ENCODE measurements around the gene SYT17. TPM values are rescaled to one million over a fixed set of nuclear protein-coding genes. Genes with fewer than 3 reads are reported as not detected.

SYT17 gene
- total RNA-seq, 2 experiments from 2014 or later, result not detected

DNA sequence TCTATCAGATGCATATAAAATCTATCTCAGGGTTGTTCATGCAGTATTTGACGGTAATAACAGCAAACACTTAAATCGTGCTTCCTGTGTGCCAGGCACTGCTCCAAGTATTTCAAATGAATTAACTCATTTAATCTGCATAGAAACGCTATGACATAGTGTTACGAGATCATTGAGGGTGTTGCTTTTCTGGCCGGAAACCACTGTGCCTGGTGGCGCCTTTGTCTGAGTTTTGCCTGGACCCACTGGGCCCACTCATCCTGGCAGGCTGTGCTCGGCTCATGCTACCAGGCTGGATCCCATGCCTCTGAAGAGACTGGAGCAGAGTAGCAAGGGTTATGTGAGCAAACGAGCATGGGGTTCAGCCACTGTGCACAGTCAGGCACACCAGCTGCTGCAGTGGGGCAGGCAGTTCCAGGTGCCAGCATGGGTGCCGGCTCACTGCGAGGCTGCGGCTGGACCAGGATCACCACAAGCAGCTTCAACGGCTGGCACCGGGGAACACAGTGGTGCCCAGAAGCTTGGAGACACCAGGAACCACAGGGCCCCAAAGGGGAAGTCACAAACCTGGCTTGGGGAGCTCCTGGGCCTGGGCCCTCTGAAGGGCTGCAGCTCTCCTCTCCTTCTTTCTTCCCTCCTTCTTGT, 71.6 kb downstream of the SYT17 start:
- ChIA-PET CTCF (no interaction called here), POLR2A (no interaction called here)

DNA sequence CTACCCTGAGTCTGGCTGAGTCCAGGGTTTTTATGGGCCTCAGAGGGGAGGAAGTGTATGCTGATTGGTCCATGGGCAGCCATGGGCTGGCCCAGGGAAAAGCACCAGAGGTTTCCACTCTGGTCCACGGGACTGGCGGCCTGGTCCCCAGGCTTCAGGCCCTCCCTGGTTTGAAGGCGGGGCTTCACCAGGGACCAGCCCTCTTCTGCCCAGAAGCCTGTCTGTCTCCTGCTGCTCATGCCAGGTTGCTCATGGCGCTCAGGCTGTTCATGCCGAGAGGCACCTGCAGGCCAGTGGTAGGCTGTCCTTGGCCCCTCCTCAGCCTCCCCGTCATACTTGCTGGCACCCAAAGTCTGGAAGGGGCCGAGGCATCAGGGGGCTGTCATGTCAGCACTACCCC, 72.5 kb downstream of the SYT17 start:
- POLR2A ChIA-PET, result no interaction called here
- CTCF ChIA-PET, result no interaction called here

DNA sequence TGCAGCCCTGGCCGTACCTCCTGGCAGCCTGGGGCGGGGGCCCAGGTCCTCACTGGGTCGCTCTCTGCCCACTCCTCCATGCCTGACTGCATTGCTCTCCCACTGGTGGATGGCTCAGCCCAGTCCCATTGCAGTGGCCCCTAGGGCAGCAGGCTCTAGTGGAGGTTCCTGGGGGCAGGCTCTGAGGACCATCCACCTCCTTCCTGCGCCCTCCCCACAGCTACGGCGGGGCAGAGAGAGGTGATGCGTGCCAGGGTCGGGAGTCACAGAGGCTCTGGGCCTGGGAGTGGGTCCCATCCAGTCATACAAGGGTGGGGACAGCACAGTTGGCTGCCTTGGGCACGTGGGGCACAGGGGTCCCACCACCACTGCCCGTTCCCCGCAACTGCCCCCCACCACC, 73.5 kb downstream of the SYT17 start:
- CTCF ChIA-PET, result no interaction called here
- POLR2A ChIA-PET, result no interaction called here

DNA sequence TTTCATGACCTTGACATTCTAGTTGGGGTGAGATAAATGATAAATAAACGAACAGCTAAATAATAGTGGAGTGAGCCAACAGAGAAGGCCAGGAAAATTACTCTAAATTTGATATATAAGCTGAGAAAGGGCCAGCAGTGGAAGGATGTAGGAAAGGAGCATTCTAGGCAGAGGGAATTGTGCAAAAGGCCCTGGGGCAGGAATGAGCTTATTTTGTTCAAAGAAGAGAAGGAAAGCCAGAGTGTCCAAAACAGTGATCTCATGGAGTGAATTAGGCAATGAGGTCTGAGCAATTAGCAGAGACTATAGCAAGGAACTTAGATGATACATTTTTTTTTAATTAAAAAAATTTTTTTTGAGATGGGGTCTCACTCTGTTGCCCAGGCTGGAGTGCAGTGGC, 74.1 kb downstream of the SYT17 start:
- POLR2A ChIA-PET, result no interaction called here
- CTCF ChIA-PET, result no interaction called here

DNA sequence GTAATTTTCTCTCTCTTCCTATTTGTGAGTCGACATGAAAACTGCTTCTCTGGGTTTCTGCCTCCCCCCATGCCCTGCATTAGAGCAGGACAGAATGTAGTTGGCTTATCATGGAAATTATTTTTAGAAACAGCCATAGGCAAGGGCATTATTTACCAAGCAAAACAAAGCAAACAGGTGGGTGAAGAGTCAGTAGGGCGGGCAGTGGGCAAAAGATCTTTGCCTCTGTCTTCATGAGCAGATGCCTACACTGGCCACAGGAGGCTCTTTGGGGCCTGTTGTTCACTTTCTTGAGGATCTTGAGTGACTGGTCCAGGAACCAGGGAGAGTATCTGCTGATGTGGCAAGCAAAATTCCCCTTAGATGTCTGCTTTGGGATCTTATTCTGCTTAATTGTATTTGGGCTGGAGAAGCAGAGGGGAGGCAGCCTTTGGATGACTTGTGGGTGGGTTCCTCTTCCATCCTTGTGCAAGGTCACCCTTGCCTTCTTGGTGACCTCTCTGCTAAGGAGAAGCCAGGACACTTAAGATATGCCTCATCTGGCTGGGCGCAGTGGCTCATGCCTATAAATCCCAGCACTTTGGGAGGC, 75.0 kb downstream of the SYT17 start:
- CTCF ChIA-PET, result no interaction called here
- POLR2A ChIA-PET, result no interaction called here

DNA sequence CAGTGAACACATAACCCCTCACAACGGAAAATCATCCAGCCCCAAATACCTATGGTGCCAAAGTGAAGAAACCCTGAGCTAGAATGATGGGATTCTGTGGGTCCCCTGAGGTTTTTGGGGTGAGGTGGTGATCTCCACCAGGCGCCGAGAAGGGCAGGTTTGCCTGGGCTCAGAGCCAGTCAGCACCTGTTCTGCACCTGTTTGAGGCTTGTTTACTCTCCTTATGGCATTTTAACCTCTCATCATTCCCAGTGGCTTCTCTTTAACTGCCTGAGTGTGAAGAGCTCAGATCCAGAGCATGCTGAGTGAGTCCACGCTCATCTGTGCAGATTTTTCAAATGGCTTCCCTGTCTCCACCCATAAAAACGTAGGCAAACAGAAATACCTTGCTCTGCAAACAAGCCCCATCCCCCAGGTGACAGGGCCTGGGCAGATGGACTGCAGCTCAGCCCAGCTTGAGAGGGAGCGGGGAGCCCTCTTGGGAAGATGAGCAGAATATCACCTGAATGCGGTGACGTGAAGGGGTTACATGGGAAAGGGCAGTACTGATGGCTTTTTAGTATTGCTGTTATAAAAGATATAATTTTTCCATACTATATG, 77.4 kb downstream of the SYT17 start:
- CTCF ChIA-PET, result interaction anchor here (0.6 kb wide), 1 partner anchor 17 kb away, joined by 3 read pairs; no protein-coding TSS in a partner anchor
- POLR2A ChIA-PET, result no interaction called here

DNA sequence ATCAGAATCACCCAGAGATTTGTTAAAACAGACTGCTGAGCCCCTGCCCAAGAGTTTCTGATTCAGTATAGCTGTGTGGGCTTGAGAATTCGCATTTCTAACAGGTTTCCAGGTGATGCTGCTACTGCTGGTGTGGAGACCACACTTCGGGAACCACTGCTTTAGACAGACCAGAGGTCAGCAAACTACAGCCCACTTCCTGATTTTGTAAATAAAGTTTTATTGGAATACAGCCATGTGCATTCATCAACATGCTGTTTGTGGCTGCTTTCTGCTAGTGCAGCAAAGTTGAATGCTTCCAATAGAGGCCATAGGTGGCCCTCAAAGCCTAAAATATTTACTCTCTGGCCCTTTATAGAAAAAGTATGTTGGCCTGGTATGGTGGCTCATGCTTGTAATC, 84.9 kb downstream of the SYT17 start:
- ChIA-PET CTCF (no interaction called here), POLR2A (no interaction called here)

DNA sequence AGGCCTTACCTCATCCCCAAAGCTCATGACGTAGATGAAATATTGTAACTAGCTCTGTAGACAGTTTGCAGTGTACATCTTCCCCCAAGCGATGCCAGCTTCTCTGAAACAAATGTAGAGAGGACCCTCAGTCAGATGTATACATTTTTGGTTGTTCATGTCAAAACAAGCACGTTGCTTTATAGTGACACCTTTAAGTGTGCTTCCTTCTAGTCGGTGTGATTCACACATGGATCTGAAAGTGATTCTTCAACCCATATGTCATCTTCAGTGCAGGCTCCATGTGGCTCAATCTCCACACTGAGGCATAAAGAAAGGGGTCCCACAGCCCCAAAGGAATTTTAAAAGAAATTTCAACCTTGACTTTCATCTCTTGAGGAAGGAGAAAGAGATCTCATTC, 86.6 kb downstream of the SYT17 start:
- POLR2A ChIA-PET, result no interaction called here
- CTCF ChIA-PET, result no interaction called here

DNA sequence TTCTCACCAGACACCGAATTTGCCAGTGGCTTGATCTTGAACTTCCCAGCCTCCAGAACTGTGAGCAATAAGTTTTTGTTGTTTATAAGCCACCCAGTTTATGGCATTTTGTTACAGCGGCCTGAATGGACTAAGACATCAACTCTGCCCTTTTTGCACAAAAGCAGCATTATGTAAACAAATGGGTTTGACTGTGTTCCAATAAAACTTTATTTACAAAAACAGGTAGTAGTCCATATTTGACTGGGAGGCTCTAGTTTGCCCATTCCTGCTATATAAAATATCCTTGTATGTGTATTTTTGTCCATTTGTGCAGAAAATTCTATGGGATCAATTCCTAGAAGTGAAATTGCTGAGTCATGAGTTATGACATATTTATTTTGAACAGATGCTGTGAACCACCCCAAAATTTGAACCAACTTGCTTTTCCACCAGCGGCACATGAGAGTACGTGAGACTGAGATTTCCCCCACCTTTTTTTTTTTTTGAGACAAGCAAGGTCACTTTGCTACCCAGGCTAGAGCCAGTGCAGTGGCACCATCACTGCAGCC, 96.2 kb downstream of the SYT17 start:
- POLR2A ChIA-PET, result no interaction called here
- CTCF ChIA-PET, result no interaction called here

DNA sequence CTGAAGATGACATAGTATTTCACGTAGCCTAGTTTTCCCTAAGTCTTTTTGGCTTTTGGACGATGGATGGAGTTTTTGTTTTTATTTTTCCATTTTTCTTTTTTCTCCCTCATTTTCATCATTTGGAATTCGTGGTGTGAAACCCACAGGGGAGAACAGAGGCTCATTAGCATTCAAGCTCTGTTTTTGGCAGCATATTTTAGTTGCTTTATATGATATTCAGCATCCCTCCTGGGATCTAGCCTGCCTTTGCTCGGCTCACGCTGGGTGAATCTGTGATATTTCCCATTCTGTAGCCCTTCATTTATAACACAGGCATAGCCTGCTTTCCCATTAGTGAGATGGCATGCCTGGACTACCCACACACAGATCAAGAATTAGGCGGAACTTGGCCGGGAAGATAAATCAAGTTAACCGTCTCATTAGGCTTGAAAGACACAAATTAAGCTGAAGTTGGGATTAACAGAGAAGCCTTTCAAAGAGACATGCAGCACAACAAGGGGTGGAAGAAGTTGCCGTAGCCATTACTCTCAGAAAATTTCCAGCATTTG, 97.4 kb downstream of the SYT17 start:
- ChIA-PET CTCF (no interaction called here), POLR2A (no interaction called here)

DNA sequence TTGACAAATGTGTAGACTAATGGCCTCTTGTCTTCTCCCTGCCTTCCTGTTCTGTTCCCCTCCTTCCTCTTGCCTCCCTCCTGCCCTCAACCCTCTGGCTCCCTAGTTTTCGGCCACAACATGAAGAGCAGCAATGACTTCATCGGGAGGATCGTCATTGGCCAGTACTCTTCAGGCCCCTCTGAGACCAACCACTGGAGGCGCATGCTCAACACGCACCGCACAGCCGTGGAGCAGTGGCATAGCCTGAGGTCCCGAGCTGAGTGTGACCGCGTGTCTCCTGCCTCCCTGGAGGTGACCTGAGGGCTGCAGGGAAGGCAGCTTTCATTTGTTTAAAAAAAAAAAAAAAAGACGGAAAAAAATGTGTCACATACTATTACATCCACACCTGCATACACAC, 98.7 kb downstream of the SYT17 start:
- ChIA-PET POLR2A (no interaction called here), CTCF (interaction anchor here (0.6 kb wide), 1 partner anchor 196 kb away, joined by 3 read pairs; no protein-coding TSS in a partner anchor)

DNA sequence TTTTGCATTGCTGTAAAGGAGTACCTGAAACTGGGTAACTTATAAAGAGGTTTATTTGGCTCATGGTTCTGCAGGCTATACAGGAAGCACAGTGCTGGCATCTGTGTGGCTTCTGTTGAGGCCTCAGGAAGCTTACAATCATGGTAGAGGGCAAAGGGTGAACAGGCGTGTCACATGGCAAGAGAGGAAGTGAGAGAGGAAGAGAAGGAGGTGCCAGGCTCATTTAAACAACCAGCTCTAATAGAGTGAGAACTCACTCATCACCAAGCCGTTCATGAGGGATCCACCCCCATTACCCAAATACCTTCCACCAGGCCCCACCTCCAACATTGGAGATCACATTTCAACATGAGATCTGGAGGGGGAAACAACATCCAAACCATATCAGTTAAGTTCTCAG, 101.1 kb downstream of the SYT17 start:
- ChIA-PET CTCF (no interaction called here), POLR2A (no interaction called here)

DNA sequence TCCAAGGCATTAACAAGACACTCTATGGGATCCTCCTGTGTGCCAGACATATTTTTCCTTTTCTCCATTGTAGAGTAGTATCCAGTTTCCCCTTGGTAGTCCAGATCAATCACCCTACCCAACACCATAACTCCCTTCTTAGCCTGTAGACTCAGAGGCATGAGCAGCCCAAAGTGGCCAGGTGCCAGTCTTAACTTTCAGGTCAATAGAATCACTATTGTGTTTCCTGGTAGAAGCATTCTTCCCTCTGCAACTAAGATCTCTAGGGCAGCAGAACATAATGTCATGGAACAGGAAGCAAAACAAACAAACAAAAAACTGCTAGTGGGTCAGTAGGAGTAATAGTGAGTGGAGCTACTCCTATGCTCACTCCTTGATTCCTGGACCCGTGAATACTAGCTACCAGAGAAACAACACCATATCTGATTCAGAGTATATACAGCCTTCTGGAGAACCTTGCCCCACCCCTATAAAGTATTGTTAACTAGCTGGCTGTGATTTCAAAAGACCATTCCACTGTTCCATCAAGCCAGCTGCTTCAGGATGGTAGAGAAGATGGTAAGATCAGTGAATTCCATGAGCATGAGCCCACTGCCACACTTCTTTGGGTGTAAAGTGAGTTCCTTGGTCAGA, 106.2 kb downstream of the SYT17 start:
- CTCF ChIA-PET, result no interaction called here
- POLR2A ChIA-PET, result no interaction called here

DNA sequence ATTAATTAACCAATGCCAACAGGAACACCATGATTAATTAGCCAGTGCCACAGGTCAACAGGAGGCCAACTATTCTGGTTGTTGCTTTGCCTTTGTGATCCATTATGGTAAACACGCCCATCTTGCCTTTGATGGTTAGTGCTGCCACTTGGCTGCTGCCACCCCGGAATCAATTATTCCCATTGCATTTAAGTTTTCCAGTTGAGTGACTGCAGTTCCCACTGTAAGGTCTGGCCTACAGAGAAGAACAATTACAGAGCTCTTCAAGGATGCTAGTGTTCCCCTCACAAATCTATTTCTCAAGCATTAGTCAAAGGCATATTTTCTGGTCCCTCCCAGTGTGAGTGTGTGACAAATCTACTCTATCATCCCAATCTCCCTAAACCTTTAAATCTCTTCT, 110.4 kb downstream of the SYT17 start:
- ChIA-PET POLR2A (no interaction called here), CTCF (interaction anchor here (0.7 kb wide), 1 partner anchor 21 kb away, joined by 3 read pairs; no protein-coding TSS in a partner anchor)

DNA sequence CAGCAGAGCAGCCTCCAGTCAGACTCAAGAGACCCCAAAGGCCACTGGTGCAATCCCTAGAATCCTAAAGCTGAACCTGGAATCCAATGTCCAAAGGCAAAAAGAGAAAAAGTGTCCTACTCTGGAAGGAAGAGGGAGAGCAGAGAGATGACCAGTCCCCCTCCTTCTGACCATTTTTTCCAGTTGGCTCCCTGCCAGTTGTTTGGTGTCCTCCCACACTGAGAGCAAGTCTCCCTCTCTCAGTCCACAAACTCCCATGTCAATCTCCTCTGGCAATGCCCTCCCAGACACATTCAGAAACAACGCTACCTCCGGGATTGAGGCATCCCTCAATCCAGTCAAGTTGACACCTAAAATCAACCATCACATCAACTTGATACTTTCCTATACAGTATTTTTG, 113.2 kb downstream of the SYT17 start:
- CTCF ChIA-PET, result no interaction called here
- POLR2A ChIA-PET, result no interaction called here

DNA sequence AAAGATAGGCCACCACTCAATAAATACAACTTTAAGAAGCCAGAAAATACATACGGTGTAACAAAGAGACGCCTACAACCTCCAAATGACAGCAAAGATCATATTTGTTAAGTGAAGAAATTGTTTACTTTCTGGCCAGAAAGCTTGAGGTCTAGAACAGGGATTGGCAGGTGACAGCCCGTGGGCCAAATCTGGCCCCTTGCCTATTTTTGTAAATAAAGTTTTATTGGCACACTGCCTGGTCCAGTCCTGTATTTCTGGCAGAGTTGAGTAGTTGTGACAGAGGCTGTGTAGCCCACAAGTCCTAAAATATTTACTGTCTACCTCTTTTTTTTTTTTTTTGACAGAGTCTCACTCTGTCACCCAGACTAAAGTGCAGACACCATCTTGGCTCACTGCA, 114.1 kb downstream of the SYT17 start:
- POLR2A ChIA-PET, result no interaction called here
- CTCF ChIA-PET, result no interaction called here

DNA sequence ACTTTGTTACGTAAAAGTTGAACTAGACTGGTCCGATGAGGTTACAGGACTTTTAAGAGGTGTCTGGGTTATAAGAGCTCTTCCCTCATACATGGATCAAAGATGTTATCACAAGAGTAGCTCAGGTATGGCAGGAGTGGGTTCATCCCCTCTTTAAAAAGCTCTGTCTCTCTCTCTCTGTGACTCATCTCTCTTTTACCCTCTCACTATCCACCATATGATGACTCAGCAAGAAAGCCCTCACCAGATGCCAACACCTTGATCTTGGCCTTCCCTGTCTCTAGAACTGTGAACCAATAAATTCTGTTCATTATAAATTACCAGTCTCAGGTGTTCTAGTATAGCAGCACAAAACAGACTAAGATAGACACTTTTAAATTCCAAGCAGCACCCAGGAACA, 115.6 kb downstream of the SYT17 start:
- CTCF ChIA-PET, result no interaction called here

DNA sequence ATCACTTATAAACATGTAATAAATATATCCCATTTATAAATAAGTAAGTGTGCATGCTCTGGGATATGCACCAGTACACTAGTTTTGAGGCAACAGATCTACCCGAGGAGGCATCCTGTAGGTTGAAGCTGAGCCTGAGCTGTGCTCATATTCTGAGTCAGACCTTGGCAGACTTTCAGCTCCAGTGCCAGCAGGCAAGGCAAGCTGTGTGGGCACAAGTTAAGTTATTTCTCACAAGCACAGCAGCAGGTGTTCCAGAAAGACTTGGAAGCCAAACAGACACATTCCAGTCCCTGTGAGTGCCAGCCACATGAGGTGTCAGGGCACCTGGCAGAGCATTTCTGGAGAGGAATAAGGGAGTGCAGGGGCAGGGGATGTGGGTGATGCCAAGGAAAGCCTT, 116.2 kb downstream of the SYT17 start:
- ChIA-PET CTCF (no interaction called here), POLR2A (no interaction called here)

More for the DNA sequence above, 115.6 kb downstream of the SYT17 start:
- POLR2A ChIA-PET, result no interaction called here

DNA sequence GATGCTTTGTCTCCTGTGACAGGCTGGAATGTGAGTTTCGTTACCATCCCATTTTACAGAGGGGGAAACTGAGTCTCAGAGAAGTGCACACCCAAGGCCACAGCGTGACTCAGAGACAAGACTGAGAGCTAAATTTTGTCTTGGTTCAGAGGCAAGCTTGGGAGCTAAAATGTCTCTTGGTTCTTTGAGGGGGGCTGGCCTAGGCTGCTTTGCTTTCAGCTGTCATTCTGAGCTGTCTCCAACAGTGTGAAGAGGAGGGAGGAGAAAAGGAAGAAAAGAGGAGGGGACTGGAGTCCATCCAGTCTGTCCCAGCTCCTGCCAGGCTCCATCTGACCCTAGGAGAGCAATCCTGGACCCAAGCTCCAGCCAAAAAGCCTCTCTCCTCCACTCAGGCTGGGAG, 117.4 kb downstream of the SYT17 start, which contains the start of gene CLEC19A:
TSS of gene CLEC19A (plus strand) at position 301 of the 400 bp plus-strand sequence. CDS start 121 bp downstream, outside the sequence.
- POLR2A ChIA-PET, result no interaction called here
- CTCF ChIA-PET, result no interaction called here

DNA sequence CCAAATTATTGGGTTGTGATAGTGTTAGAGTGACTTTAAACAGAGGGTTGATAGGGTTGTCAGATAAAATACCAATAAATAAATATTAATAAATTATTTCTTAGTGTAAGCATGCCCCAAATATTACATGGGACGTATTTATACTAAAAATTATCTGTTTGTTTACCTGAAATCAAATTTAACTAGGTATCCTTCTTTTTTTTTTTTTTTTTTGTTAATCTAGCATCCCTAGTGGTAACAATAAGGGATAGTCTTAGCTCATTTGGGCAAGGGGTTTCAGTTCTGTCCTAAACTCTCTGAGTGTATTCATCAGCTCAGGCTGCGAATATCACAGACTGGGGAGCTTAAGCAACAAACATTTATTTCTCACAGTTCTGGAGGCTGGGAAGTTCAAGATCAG, 118.8 kb downstream of the SYT17 start:
- POLR2A ChIA-PET, result no interaction called here

DNA sequence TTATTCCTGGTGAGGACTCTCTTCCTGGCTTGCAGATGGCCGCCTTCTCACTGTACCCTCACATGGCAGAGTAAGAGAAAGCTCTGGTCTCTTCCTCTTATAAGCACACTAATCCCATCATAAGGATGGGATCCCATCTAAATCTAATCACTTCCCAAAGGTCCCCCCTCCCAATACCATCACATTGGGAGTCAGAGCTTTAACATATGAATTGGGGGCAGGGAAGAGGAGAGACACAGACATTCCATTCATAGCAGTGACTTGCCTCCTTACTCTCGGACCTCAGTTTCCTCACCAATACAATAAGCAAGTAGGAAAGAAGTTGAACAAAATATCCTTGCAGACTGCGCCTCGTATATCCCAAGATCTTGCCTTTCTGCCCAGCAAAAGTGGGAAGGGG, 119.2 kb downstream of the SYT17 start:
- POLR2A ChIA-PET, result no interaction called here
- CTCF ChIA-PET, result no interaction called here

More for the DNA sequence above, 118.8 kb downstream of the SYT17 start:
- CTCF ChIA-PET, result no interaction called here
